NCI-H510A treated with DMSO at 0.1 percent for 48 hours (cell line): Measurements from ENCODE around the gene GLB1L2.

Source experiments
- DNase-seq: peaks from one replicate; lab custom pipeline; 2025; lab: John Stamatoyannopoulos, UW

Gene GLB1L2

GRCh38 chr11:134347441-134347840 is 15.7 kb downstream of the GLB1L2 start:
- no peak for DNase-seq

- DNase-seq = no peak
These were observed 17.5 kb downstream of the GLB1L2 start for GRCh38 chr11:134349109-134349801.

- DNase-seq = no peak
These were observed 18.1 kb downstream of the GLB1L2 start for GRCh38 chr11:134349802-134350355.

- DNase-seq = no peak
These were observed 18.6 kb downstream of the GLB1L2 start for GRCh38 chr11:134350381-134350780.

- no peak for DNase-seq
These were observed 20.3 kb downstream of the GLB1L2 start for GRCh38 chr11:134352111-134352510.

GRCh38 chr11:134355136-134355535 is 23.3 kb downstream of the GLB1L2 start:
- DNase-seq = no peak

GRCh38 chr11:134355656-134356055 is 23.9 kb downstream of the GLB1L2 start:
- DNase-seq = no peak

GRCh38 chr11:134356656-134357544 is 25.1 kb downstream of the GLB1L2 start:
- DNase-seq = no peak

GRCh38 chr11:134357545-134357839 is 25.7 kb downstream of the GLB1L2 start:
- DNase-seq = no peak

GRCh38 chr11:134358165-134358855 is 26.5 kb downstream of the GLB1L2 start:
- no peak for DNase-seq

GRCh38 chr11:134358856-134359490 is 27.2 kb downstream of the GLB1L2 start:
- no peak for DNase-seq

GRCh38 chr11:134359646-134360045 is 27.9 kb downstream of the GLB1L2 start:
- no peak for DNase-seq

GRCh38 chr11:134360050-134360835 is 28.5 kb downstream of the GLB1L2 start:
- peak; percentile 16 for DNase-seq

GRCh38 chr11:134361661-134362060 is 29.9 kb downstream of the GLB1L2 start:
- no peak for DNase-seq

- DNase-seq = no peak
These were observed 30.6 kb downstream of the GLB1L2 start for GRCh38 chr11:134362192-134362901.

- no peak for DNase-seq
These were observed 31.4 kb downstream of the GLB1L2 start for GRCh38 chr11:134363161-134363560.

GRCh38 chr11:134363592-134363991 is 31.8 kb downstream of the GLB1L2 start:
- DNase-seq = no peak

- DNase-seq = no peak
These were observed 32.5 kb downstream of the GLB1L2 start for GRCh38 chr11:134364261-134364660.

GRCh38 chr11:134365011-134365925 is 33.5 kb downstream of the GLB1L2 start:
- DNase-seq = no peak

- no peak for DNase-seq
These were observed 34.5 kb downstream of the GLB1L2 start for GRCh38 chr11:134366254-134366653.
